GM12878 (cell line): Measurements from ENCODE around the gene COPS8.

Source experiments
- CEBPB ChIP-seq, 2 experiments: fragments of 150-350 bp in 1 of 2; IDR thresholded peaks; 2 replicates each; pipeline ENCODE4 v1.6.1; 2012 to 2014; ENCODE audit warnings: low read depth in 2 of 2, low read length in 2 of 2, borderline replicate concordance in 1 of 2, inconsistent platforms in 1 of 2
- FOXK2 ChIP-seq: fragments of 450-650 bp; IDR thresholded peaks from 2 replicates; pipeline ENCODE4 v1.6.1; 2017; ENCODE audit warnings: mild to moderate bottlenecking, moderate library complexity
- NFYB ChIP-seq: IDR thresholded peaks from 2 replicates; pipeline ENCODE4 v1.6.1; 2011; ENCODE audit warnings: low read depth, mild to moderate bottlenecking, low read length, improper control_type of control experiment, moderate library complexity; ENCODE audit not compliant: insufficient read depth
- POLR2A ChIP-seq: IDR thresholded peaks from 2 replicates; pipeline ENCODE4 v1.6.1; 2011; ENCODE audit warnings: low read depth, mild to moderate bottlenecking, low read length
- RAD21 ChIP-seq: IDR thresholded peaks from 2 replicates; pipeline ENCODE4 v1.6.1; 2011; ENCODE audit warnings: mild to moderate bottlenecking, low read depth, low read length, moderate library complexity; ENCODE audit not compliant: insufficient read depth
- RB1 ChIP-seq: fragments of 450-650 bp; formaldehyde crosslinking; IDR thresholded peaks from 2 replicates; pipeline ENCODE4 v1.6.1; 2017; ENCODE audit warnings: mild to moderate bottlenecking, borderline replicate concordance
- RBBP5 ChIP-seq: fragments of 200-600 bp; sonication (generic); conservative IDR thresholded peaks from 2 replicates; pipeline ENCODE4 v1.6.1; 2016

DNA sequence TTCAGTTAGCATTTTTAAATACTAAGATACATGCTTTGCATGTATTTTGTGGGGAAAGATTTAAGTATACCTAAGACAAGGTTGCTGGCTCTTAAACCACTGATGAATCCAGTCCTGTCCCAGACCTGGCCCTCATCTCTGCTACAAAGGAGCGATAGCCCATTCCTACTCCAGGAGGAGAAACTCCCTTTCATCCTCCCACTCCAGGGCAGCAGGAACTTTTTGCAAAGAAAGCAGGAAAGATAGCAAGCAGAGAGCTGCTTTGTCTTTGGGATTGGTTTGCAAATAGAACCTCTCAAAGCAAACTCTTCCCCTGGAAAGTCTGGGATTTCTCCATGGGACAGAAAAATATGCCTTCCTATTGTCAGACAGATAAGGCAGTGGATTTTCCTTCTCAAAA, 43.6 kb upstream of the COPS8 start:
- no peak for TF ChIP-seq RB1
- no peak for TF ChIP-seq NFYB
- TF ChIP-seq POLR2A = no peak
- TF ChIP-seq CEBPB (IDR thresholded peaks at IDR 0.05; ENCODE audit: borderline replicate concordance in 1 of 2, low read depth in 2 of 2, low read length in 2 of 2) = no peak
- no peak for TF ChIP-seq FOXK2
- TF ChIP-seq RBBP5 = no peak
- no peak for TF ChIP-seq RAD21
